22Rv1 (cell line): ENCODE data around the gene IL36RN.

ENCODE experiments used
- CTCF ChIP-seq: fragments of 450-650 bp; IDR thresholded peaks from 2 replicates; pipeline ENCODE4 v1.5.1; 2017; ENCODE audit warnings: mild to moderate bottlenecking
- ZFX ChIP-seq: fragments of 450-650 bp; IDR thresholded peaks from 2 replicates; pipeline ENCODE4 v1.6.1; 2017; ENCODE audit warnings: antibody characterized with exemption, borderline replicate concordance

GRCh38 chr2:113091231-113091896 lies 32.4 kb downstream of the IL36RN start:
- TF ChIP-seq CTCF: no peak
- no peak for TF ChIP-seq ZFX
